Astrocyte (in vitro differentiated cells and primary cell): Measurements from ENCODE around the gene UBR1. TPM values are rescaled to one million over a fixed set of nuclear protein-coding genes. Genes with fewer than 3 reads are reported as not detected.

ENCODE experiments used
- DNase-seq: peaks from one replicate; pipeline ENCODE4 v3.0.0-alpha.2; 2010; ENCODE audit warnings: low read depth
- FAIRE-seq: peaks from 2 replicates; lab custom pipeline; 2011; peaks lifted over from hg19 to GRCh38; lab: Jason Lieb, UNC
- H2AFZ ChIP-seq: 2 replicates; pipeline ENCODE4 v1.6.0; 2012; ENCODE audit warnings: low read depth, low read length, inconsistent platforms
- H3K27ac ChIP-seq: 2 replicates; pipeline ENCODE4 v1.5.1; 2011; ENCODE audit warnings: low read depth, low read length, inconsistent platforms
- H3K27me3 ChIP-seq: 2 replicates; pipeline ENCODE4 v1.6.0; 2011; ENCODE audit warnings: low read length, inconsistent platforms; ENCODE audit not compliant: insufficient read depth
- H3K36me3 ChIP-seq: 2 replicates; pipeline ENCODE4 v1.5.1; 2011; ENCODE audit warnings: low read length, inconsistent platforms; ENCODE audit not compliant: insufficient read depth
- H3K4me1 ChIP-seq: 2 replicates; pipeline ENCODE4 v1.5.1; 2011; ENCODE audit warnings: low read length, inconsistent platforms; ENCODE audit not compliant: insufficient read depth
- H3K4me2 ChIP-seq: 2 replicates; pipeline ENCODE4 v1.6.0; 2012; ENCODE audit warnings: low read length, inconsistent platforms
- H3K4me3 ChIP-seq: 2 replicates; pipeline ENCODE4 v1.5.1; 2011; ENCODE audit warnings: low read depth, mild to moderate bottlenecking, low read length, inconsistent platforms; ENCODE audit not compliant: insufficient read depth
- H3K79me2 ChIP-seq: 2 replicates; pipeline ENCODE4 v1.6.0; 2012; ENCODE audit warnings: mild to moderate bottlenecking, low read length, inconsistent platforms; ENCODE audit not compliant: insufficient read depth
- H3K9ac ChIP-seq: 2 replicates; pipeline ENCODE4 v1.6.0; 2012; ENCODE audit warnings: mild to moderate bottlenecking, low read length, inconsistent platforms
- H3K9me3 ChIP-seq: 2 replicates; pipeline ENCODE4 v1.5.1; 2012; ENCODE audit warnings: low read depth, mild to moderate bottlenecking, low read length, inconsistent platforms; ENCODE audit not compliant: insufficient read depth
- H4K20me1 ChIP-seq: 2 replicates; pipeline ENCODE4 v1.6.0; 2012; ENCODE audit warnings: low read length, inconsistent platforms; ENCODE audit not compliant: insufficient read depth
- H3K27ac Mint-ChIP-seq: one replicate; pipeline ENCODE4 v1.8.0; 2021; ENCODE audit warnings: mild to moderate bottlenecking, mixed read lengths; ENCODE audit not compliant: unreplicated experiment
- H3K27me3 Mint-ChIP-seq: one replicate; pipeline ENCODE4 v1.8.0; 2021; ENCODE audit warnings: low read depth, mixed read lengths; ENCODE audit not compliant: unreplicated experiment
- H3K36me3 Mint-ChIP-seq: one replicate; pipeline ENCODE4 v1.8.0; 2021; ENCODE audit warnings: low read depth, mixed read lengths; ENCODE audit not compliant: unreplicated experiment
- H3K4me1 Mint-ChIP-seq: one replicate; pipeline ENCODE4 v1.8.0; 2021; ENCODE audit warnings: low read depth, mixed read lengths; ENCODE audit not compliant: unreplicated experiment
- H3K4me3 Mint-ChIP-seq: one replicate; pipeline ENCODE4 v1.8.0; 2021; ENCODE audit warnings: mild to moderate bottlenecking, moderate library complexity, mixed read lengths; ENCODE audit not compliant: unreplicated experiment
- H3K9me3 Mint-ChIP-seq: one replicate; pipeline ENCODE4 v1.8.0; 2021; ENCODE audit warnings: mild to moderate bottlenecking, mixed read lengths; ENCODE audit not compliant: unreplicated experiment
- CTCF ChIP-seq: IDR thresholded peaks from 2 replicates; pipeline ENCODE4 v1.5.1; 2011; ENCODE audit warnings: low read depth, mild to moderate bottlenecking, inconsistent platforms, low read length, moderate library complexity; ENCODE audit not compliant: insufficient read depth
- EZH2 ChIP-seq: IDR thresholded peaks from 2 replicates; pipeline ENCODE4 v1.6.1; 2012; ENCODE audit warnings: mild to moderate bottlenecking, low read length, inconsistent platforms; ENCODE audit not compliant: insufficient read depth
- total RNA-seq: library from RNA; stranded (reverse); gene quantifications from 2 replicates; pipeline ENCODE4 v1.2.1, GENCODE V29; 2021

The UBR1 gene
- total RNA-seq, 1 donor from 2014 or later = 25.7 TPM

DNA sequence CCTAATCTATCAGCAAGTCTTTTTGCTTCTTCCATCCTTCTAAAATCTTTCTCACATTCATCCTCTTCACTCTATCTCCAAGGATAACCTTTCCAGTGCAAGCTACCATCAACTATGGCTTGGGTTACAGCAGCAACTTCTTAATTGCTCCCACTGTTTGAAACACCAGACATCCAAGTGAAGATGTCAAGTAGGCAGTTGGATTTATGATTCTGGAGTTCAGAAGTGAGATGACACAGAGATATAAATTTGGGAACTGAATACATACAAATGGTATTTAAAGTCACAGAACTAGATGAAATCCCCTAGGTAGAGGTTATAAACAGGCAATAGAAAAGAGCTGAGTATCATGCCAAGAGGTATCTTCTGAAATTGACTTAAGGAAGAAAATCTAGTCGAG is 3.7 kb downstream of the UBR1 start:
- H4K20me1 ChIP-seq = peaks cover 52% of the 10 kb centered on the region
- H3K27me3 ChIP-seq = no peaks in the 10 kb centered on the region
- Mint-ChIP-seq H3K4me1 (peaks cover 16% of the 10 kb centered on the region), H3K27ac (no peak overlapping the region), H3K9me3 (no peaks in the 10 kb centered on the region), H3K27me3 (no peaks in the 10 kb centered on the region), H3K36me3 (peaks cover 11% of the 10 kb centered on the region), H3K4me3 (no peak overlapping the region)
- no peak overlapping the region for H3K27ac ChIP-seq
- FAIRE-seq (no peak), DNase-seq (no peak)
- peaks cover 10% of the 10 kb centered on the region for H3K36me3 ChIP-seq
- no peak overlapping the region for H3K4me3 ChIP-seq
- H3K79me2 ChIP-seq = peaks cover 83% of the 10 kb centered on the region
- no peak overlapping the region for H3K4me2 ChIP-seq
- no peak overlapping the region for H3K9ac ChIP-seq
- H3K9me3 ChIP-seq = no peaks in the 10 kb centered on the region
- no peak overlapping the region for H2AFZ ChIP-seq
- TF ChIP-seq EZH2 (no peak), CTCF (no peak)
- peaks cover 8% of the 10 kb centered on the region for H3K4me1 ChIP-seq

GRCh38 chr15:43100971-43101370 is 4.9 kb downstream of the UBR1 start:
- H3K9me3 ChIP-seq = no peaks in the 10 kb centered on the region
- H3K4me3 ChIP-seq = no peak overlapping the region
- peaks cover 60% of the 10 kb centered on the region for H4K20me1 ChIP-seq
- Mint-ChIP-seq H3K27ac (no peak overlapping the region), H3K9me3 (no peaks in the 10 kb centered on the region), H3K36me3 (peaks cover 17% of the 10 kb centered on the region), H3K4me1 (peaks cover 18% of the 10 kb centered on the region), H3K4me3 (peak overlapping the region; percentile 6), H3K27me3 (no peaks in the 10 kb centered on the region)
- H3K9ac ChIP-seq = no peak overlapping the region
- no peak for TF ChIP-seq EZH2
- TF ChIP-seq CTCF = no peak
- H3K79me2 ChIP-seq = peaks cover 92% of the 10 kb centered on the region
- DNase-seq (no peak), FAIRE-seq (no peak)
- peaks cover 10% of the 10 kb centered on the region for H3K36me3 ChIP-seq
- H2AFZ ChIP-seq = no peak overlapping the region
- H3K4me2 ChIP-seq = no peak overlapping the region
- peaks cover 6% of the 10 kb centered on the region for H3K4me1 ChIP-seq
- no peak overlapping the region for H3K27ac ChIP-seq
- H3K27me3 ChIP-seq = no peaks in the 10 kb centered on the region

DNA sequence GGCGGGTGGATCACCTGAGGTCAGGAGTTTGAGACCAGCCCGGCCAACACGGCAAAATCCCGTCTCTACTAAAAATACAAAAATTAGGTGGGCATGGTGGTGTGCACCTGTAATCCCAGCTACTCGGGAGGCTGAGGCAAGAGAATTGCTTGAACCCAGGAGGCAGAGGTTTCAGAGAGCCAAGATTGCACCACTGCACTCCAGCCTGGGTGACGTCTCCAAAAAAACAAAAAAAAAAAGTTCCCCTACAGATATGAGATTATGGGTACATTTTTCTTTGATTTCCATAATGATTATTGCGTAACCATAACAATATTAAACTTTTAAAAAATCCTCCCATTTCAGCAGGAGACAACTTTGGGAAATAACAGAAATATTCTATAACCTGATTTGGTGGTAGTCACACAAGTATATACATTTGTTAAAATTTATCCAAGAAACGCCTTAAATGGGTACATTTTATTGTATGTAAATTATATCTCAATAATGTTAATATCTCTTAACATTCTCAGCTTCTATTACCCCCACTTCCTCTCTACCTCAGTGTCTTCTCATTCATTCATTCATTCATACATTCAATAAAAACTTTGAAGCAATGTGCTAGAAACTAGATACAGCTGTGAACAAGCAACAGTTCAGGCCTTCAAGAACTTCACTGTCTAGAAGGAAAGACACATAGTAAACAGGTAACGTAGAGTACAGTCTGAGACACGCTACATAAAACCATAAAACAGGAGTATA is 6.6 kb downstream of the UBR1 start:
- Mint-ChIP-seq H3K4me3 (no peak overlapping the region), H3K9me3 (no peaks in the 10 kb centered on the region), H3K27me3 (no peaks in the 10 kb centered on the region), H3K27ac (no peak overlapping the region), H3K4me1 (peaks cover 27% of the 10 kb centered on the region), H3K36me3 (peaks cover 17% of the 10 kb centered on the region)
- FAIRE-seq = no peak
- Histone ChIP-seq H3K4me3 (no peak overlapping the region), H3K27ac (no peak overlapping the region), H4K20me1 (peaks cover 74% of the 10 kb centered on the region), H3K4me2 (no peak overlapping the region), H3K4me1 (peaks cover 14% of the 10 kb centered on the region), H3K79me2 (peaks cover 89% of the 10 kb centered on the region), H3K27me3 (no peaks in the 10 kb centered on the region), H2AFZ (no peak overlapping the region), H3K36me3 (peaks cover 10% of the 10 kb centered on the region), H3K9ac (no peak overlapping the region), H3K9me3 (no peaks in the 10 kb centered on the region)
- DNase-seq = no peak
- TF ChIP-seq EZH2 (no peak), CTCF (no peak)
